HEK293 (cell line): ENCODE measurements around the gene LAMP5.

Experiments used
- CTCF ChIA-PET: fragments of 350-600 bp; formaldehyde crosslinking; extraction: SDS; loops from one replicate; lab custom pipeline; 2021; ENCODE audit warnings: antibody characterized with exemption; lab: Yijun Ruan, JAX
- POLR2A ChIA-PET: fragments of 300-600 bp; formaldehyde crosslinking; extraction: SDS; loops from one replicate; lab custom pipeline; 2020; ENCODE audit warnings: antibody characterized with exemption, inconsistent platforms; lab: Yijun Ruan, JAX
- H3K27ac ChIP-seq: fragments of 200-500 bp; sonication (Bioruptor generic); 2 replicates; pipeline ENCODE4 v1.5.1; 2014; ENCODE audit warnings: low read depth, low read length, control low read depth, inconsistent platforms; ENCODE audit errors: extremely low read depth
- H3K36me3 ChIP-seq, 2 experiments: fragments of 200-500 bp in 1 of 2; sonication (Bioruptor generic) in 1 of 2; 1 replicate in 1 of 2; 2 replicates in 1 of 2; pipeline ENCODE4 v1.5.1; 2014 to 2017; ENCODE audit warnings: inconsistent platforms in 2 of 2, low read length in 2 of 2; ENCODE audit not compliant: control insufficient read depth in 2 of 2, insufficient read depth in 1 of 2
- H3K4me1 ChIP-seq: fragments of 200-500 bp; sonication (Bioruptor generic); 2 replicates; pipeline ENCODE4 v1.5.1; 2014; ENCODE audit warnings: mild to moderate bottlenecking, low read length, inconsistent platforms; ENCODE audit not compliant: control insufficient read depth, insufficient read depth
- H3K4me3 ChIP-seq: 2 replicates; pipeline ENCODE4 v1.5.1; 2011; ENCODE audit warnings: low read depth, mild to moderate bottlenecking, control low read depth, low read length, moderate library complexity
- H3K9me3 ChIP-seq: fragments of 200-500 bp; sonication (Bioruptor generic); 2 replicates; pipeline ENCODE4 v1.5.1; 2014; ENCODE audit warnings: low read depth, low read length, inconsistent platforms; ENCODE audit not compliant: control insufficient read depth, insufficient read depth
- PRDM1 ChIP-seq: fragments of 450-650 bp; formaldehyde crosslinking; IDR thresholded peaks from 2 replicates; pipeline ENCODE4; 2016; ENCODE audit warnings: missing biosample characterization, missing genetic modification characterization
- YY2 ChIP-seq: fragments of 450-650 bp; formaldehyde crosslinking; IDR thresholded peaks from 2 replicates; pipeline ENCODE4 v1.5.1; 2016; ENCODE audit warnings: missing biosample characterization, missing genetic modification characterization
- ZNF155 ChIP-seq: fragments of 450-650 bp; formaldehyde crosslinking; IDR thresholded peaks from 2 replicates; pipeline ENCODE4 v1.5.1; 2016; ENCODE audit warnings: missing biosample characterization, missing genetic modification characterization
- ZNF214 ChIP-seq: fragments of 450-650 bp; formaldehyde crosslinking; IDR thresholded peaks from 2 replicates; pipeline ENCODE4 v1.5.1; 2017; ENCODE audit warnings: missing biosample characterization, mild to moderate bottlenecking, missing genetic modification characterization, borderline replicate concordance
- ZNF221 ChIP-seq: fragments of 450-650 bp; formaldehyde crosslinking; IDR thresholded peaks from 2 replicates; pipeline ENCODE4 v1.5.1; 2017; ENCODE audit warnings: missing biosample characterization, missing genetic modification characterization, borderline replicate concordance
- ZNF223 ChIP-seq: fragments of 450-650 bp; formaldehyde crosslinking; IDR thresholded peaks from 2 replicates; pipeline ENCODE4 v1.5.1; 2016; ENCODE audit warnings: missing biosample characterization, missing genetic modification characterization
- ZNF274 ChIP-seq, 2 experiments: fragments of 200-500 bp in 1 of 2; fragments of 450-650 bp in 1 of 2; sonication (Bioruptor generic) in 1 of 2; formaldehyde crosslinking in 1 of 2; IDR thresholded peaks; 2 replicates each; pipeline versions ENCODE4 v1.5.1 to v1.6.1; 2014 to 2016; ENCODE audit warnings: borderline replicate concordance in 1 of 2, inconsistent platforms in 1 of 2, low read length in 1 of 2, missing biosample characterization in 1 of 2, missing genetic modification characterization in 1 of 2
- ZNF341 ChIP-seq: fragments of 450-650 bp; formaldehyde crosslinking; IDR thresholded peaks from 2 replicates; pipeline ENCODE4; 2016; ENCODE audit warnings: low read depth, missing biosample characterization, missing genetic modification characterization
- ZNF37A ChIP-seq: fragments of 450-650 bp; IDR thresholded peaks from 2 replicates; pipeline ENCODE4 v1.5.1; 2018; ENCODE audit warnings: missing biosample characterization, missing genetic modification characterization
- ZNF433 ChIP-seq: fragments of 450-650 bp; formaldehyde crosslinking; IDR thresholded peaks from 2 replicates; pipeline ENCODE4 v1.5.1; 2016; ENCODE audit warnings: missing biosample characterization, missing genetic modification characterization, low read depth
- ZNF473 ChIP-seq: fragments of 450-650 bp; formaldehyde crosslinking; IDR thresholded peaks from 2 replicates; pipeline ENCODE4 v1.5.1; 2017; ENCODE audit warnings: missing biosample characterization, missing genetic modification characterization
- ZNF501 ChIP-seq: fragments of 450-650 bp; formaldehyde crosslinking; IDR thresholded peaks from 2 replicates; pipeline ENCODE4 v1.5.1; 2016; ENCODE audit warnings: missing biosample characterization, missing genetic modification characterization
- ZNF521 ChIP-seq: fragments of 450-650 bp; formaldehyde crosslinking; IDR thresholded peaks from 2 replicates; pipeline ENCODE4 v1.5.1; 2017; ENCODE audit warnings: missing biosample characterization, mild to moderate bottlenecking, missing genetic modification characterization
- ZNF529 ChIP-seq: fragments of 450-650 bp; formaldehyde crosslinking; IDR thresholded peaks from 2 replicates; pipeline ENCODE4 v1.5.1; 2017; ENCODE audit warnings: missing genetic modification characterization, missing biosample characterization; ENCODE audit not compliant: insufficient replicate concordance
- ZNF558 ChIP-seq: fragments of 450-650 bp; formaldehyde crosslinking; IDR thresholded peaks from 2 replicates; pipeline ENCODE4 v1.5.1; 2016; ENCODE audit warnings: missing biosample characterization, missing genetic modification characterization
- TF ChIP-seq, protein P1 (sequence below): fragments of 450-650 bp; formaldehyde crosslinking; IDR thresholded peaks from 2 replicates; pipeline ENCODE4 v1.5.1; 2017; ENCODE audit warnings: missing biosample characterization, mild to moderate bottlenecking, missing genetic modification characterization, moderate library complexity
- TF ChIP-seq, protein P2 (sequence below): fragments of 450-650 bp; formaldehyde crosslinking; IDR thresholded peaks from 2 replicates; pipeline ENCODE4 v1.5.1; 2017; ENCODE audit warnings: missing biosample characterization, missing genetic modification characterization
- TF ChIP-seq, protein P3 (sequence below): fragments of 450-650 bp; formaldehyde crosslinking; IDR thresholded peaks from 2 replicates; pipeline ENCODE4 v1.5.1; 2017; ENCODE audit warnings: missing biosample characterization, missing genetic modification characterization

Gene LAMP5

DNA sequence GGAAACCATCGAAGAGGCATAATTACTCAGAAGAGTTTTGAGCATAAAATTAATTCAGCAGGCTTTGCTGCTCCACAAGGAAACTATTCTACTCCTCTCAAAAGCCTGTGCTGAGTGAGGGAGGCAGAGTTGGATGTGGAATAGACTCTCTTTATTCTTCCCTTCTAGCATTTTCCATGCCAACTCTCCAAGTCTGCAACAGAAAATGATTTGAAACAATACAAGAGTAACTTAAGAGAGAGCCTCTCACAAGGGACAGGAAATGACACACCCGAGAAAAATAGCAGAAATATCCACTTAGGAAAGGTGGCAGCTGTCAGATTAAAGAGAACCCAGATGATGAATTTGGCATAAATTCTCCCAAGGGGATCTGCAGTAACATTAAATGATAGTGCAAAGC, 26.3 kb upstream of the LAMP5 start (continued):
- no peak for TF ChIP-seq ZNF558 (tag by site-specific recombination)
- TF ChIP-seq ZNF274 (IDR thresholded peaks at IDR 0.05; ENCODE audit: low read length): no peak
- TF ChIP-seq ZNF274 (tag by site-specific recombination; IDR thresholded peaks at IDR 0.05; ENCODE audit: borderline replicate concordance): no peak
- no peak for TF ChIP-seq ZNF521 (tag by site-specific recombination)

DNA sequence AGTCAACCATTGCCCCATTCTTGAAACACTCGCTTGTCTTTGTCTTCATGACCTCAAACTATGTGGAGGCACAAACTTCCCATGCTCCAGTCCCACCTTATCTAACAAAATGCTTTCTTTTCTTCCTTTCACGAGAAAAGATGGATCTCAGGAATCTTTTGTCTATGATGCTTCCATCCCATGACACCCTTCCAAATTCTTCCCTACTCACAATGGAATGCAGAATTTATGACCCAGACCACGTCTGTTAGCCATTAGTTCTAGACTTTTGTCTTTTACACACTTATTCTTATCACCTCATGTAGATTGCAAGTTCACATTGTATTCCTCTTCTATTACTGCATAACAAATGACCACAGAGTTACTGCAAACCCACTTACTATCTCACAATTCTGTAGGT, 24.2 kb upstream of the LAMP5 start:
- no peaks in the 10 kb centered on the region for H3K36me3 ChIP-seq
- H3K4me3 ChIP-seq: no peak overlapping the region
- peaks cover 3% of the 10 kb centered on the region; the same call in 1 of the 2 replicates for H3K4me1 ChIP-seq
- POLR2A ChIA-PET: no interaction called here
- no peak for TF ChIP-seq ZNF155 (tag by site-specific recombination)
- no peak for TF ChIP-seq ZNF214 (tag by site-specific recombination)
- TF ChIP-seq, protein P1, sequence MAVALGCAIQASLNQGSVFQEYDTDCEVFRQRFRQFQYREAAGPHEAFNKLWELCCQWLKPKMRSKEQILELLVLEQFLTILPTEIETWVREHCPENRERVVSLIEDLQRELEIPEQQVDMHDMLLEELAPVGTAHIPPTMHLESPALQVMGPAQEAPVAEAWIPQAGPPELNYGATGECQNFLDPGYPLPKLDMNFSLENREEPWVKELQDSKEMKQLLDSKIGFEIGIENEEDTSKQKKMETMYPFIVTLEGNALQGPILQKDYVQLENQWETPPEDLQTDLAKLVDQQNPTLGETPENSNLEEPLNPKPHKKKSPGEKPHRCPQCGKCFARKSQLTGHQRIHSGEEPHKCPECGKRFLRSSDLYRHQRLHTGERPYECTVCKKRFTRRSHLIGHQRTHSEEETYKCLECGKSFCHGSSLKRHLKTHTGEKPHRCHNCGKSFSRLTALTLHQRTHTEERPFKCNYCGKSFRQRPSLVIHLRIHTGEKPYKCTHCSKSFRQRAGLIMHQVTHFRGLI: no peak
- no peak for TF ChIP-seq PRDM1 (tag by site-specific recombination)
- no peak for TF ChIP-seq ZNF473 (tag by site-specific recombination)
- TF ChIP-seq, all 188 proteins: peak for 0
- Histone ChIP-seq H3K9me3 (no peaks in the 10 kb centered on the region), H3K27ac (no peak overlapping the region)
- CTCF ChIA-PET: no interaction called here

DNA sequence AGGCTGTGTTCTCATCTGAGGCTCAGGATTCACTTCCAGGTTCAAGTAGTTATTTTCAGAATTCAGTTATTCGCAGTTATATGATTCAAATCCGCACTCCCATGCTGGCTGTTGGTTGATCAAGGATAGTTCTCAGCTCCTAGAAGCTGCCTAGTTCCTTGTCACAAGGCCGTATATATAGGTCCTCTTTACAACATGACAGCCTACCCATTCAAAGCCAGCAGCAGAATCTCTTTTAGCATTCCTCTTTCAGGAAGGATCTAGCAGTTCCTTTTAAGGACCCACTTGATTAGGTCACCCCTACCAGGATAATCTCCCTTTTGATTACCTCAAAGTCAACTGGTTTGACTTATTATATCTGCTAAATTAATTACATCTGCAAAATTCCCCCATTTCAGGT, 23.8 kb upstream of the LAMP5 start:
- no peak for TF ChIP-seq ZNF529 (tag by site-specific recombination)
- TF ChIP-seq ZNF155 (tag by site-specific recombination): no peak
- TF ChIP-seq, protein P2, sequence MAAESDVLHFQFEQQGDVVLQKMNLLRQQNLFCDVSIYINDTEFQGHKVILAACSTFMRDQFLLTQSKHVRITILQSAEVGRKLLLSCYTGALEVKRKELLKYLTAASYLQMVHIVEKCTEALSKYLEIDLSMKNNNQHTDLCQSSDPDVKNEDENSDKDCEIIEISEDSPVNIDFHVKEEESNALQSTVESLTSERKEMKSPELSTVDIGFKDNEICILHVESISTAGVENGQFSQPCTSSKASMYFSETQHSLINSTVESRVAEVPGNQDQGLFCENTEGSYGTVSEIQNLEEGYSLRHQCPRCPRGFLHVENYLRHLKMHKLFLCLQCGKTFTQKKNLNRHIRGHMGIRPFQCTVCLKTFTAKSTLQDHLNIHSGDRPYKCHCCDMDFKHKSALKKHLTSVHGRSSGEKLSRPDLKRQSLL (tag by site-specific recombination): no peak
- TF ChIP-seq, protein P3, sequence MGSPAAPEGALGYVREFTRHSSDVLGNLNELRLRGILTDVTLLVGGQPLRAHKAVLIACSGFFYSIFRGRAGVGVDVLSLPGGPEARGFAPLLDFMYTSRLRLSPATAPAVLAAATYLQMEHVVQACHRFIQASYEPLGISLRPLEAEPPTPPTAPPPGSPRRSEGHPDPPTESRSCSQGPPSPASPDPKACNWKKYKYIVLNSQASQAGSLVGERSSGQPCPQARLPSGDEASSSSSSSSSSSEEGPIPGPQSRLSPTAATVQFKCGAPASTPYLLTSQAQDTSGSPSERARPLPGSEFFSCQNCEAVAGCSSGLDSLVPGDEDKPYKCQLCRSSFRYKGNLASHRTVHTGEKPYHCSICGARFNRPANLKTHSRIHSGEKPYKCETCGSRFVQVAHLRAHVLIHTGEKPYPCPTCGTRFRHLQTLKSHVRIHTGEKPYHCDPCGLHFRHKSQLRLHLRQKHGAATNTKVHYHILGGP (tag by site-specific recombination): no peak
- no peak for TF ChIP-seq ZNF341 (tag by site-specific recombination)
- TF ChIP-seq ZNF221 (tag by site-specific recombination): no peak
- no peak for TF ChIP-seq ZNF37A (tag by site-specific recombination)
- TF ChIP-seq ZNF433 (tag by site-specific recombination): no peak
- TF ChIP-seq, all 188 proteins: peak for 0
- Histone ChIP-seq H3K9me3 (no peaks in the 10 kb centered on the region), H3K27ac (no peak overlapping the region), H3K4me3 (no peak overlapping the region), H3K4me1 (peaks cover 3% of the 10 kb centered on the region; the same call in 1 of the 2 replicates), H3K36me3 (no peaks in the 10 kb centered on the region)
- CTCF ChIA-PET: interaction anchor here (1.0 kb wide), 1 partner anchor 118 kb away, joined by 3 read pairs; no protein-coding TSS in a partner anchor
- POLR2A ChIA-PET: no interaction called here

DNA sequence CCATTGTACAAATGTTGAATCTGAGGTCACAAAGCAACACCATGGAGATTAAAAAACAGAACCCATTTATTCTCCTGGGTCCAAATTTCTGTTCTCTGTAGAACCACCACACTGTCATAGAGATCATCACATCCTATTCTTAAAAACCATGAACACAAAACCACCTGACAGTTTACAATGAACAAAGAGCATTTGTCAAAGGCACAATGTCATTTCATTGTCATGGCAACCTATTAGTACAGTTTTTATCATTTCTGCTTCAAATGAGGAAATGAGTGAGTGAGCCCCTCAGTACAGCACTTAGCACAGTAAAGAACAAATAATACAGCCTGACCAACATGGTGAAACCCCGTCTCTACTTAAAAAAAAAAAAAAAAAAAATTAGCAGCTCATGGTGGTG, 23.1 kb upstream of the LAMP5 start:
- TF ChIP-seq ZNF155 (tag by site-specific recombination) (no peak), ZNF223 (tag by site-specific recombination) (no peak), ZNF529 (tag by site-specific recombination) (no peak), ZNF501 (tag by site-specific recombination) (no peak), YY2 (tag by site-specific recombination) (no peak)
- no peak overlapping the region for H3K27ac ChIP-seq
- H3K9me3 ChIP-seq: no peaks in the 10 kb centered on the region
- H3K36me3 ChIP-seq: no peaks in the 10 kb centered on the region
- CTCF ChIA-PET: interaction anchor here (1.0 kb wide), 1 partner anchor 117 kb away, joined by 3 read pairs; no protein-coding TSS in a partner anchor
- peaks cover 3% of the 10 kb centered on the region; the same call in 1 of the 2 replicates for H3K4me1 ChIP-seq
- H3K4me3 ChIP-seq: no peak overlapping the region
- POLR2A ChIA-PET: no interaction called here
